ENCODE measurements around the gene PDCL3. TPM values are rescaled to one million over a fixed set of nuclear protein-coding genes. Genes with fewer than 3 reads are reported as not detected.

PDCL3 gene
- total and polyA plus RNA-seq, 2 donors (not counting 1 experiment from before 2014, with no cell fraction given), result 5.6 to 24.1 TPM

- Mint-ChIP-seq H3K4me3 (no peak overlapping the region), H3K27ac (no peak overlapping the region), H3K4me1 (peaks cover 9% of the 10 kb centered on the region), H3K9me3 (ENCODE audit: insufficient read depth) (no peaks in the 10 kb centered on the region), H3K27me3 (peaks cover 12% of the 10 kb centered on the region)
- Histone ChIP-seq H3K4me2 (replicated peaks; ENCODE audit: low read depth, low read length, poor library complexity, severe bottlenecking) (no peak overlapping the region), H3K9ac (ENCODE audit: low read length) (no peak overlapping the region), H4K20me1 (ENCODE audit: control insufficient read depth, insufficient read depth, low read length, poor library complexity, severe bottlenecking) (no peaks in the 10 kb centered on the region), H3K9me3 (ENCODE audit: control extremely low read depth in 1 of 3, control insufficient read depth in 2 of 3, insufficient read depth in 1 of 3, low read length in 2 of 3) (no peaks in the 10 kb centered on the region), H2AFZ (ENCODE audit: insufficient read depth, low read depth, low read length, poor library complexity, severe bottlenecking) (no peak overlapping the region), H3K79me2 (ENCODE audit: control insufficient read depth, insufficient read depth, low read length) (no peaks in the 10 kb centered on the region), H3K36me3 (replicated peaks in 1 of 2; ENCODE audit: control extremely low read depth in 1 of 2, control insufficient read depth in 1 of 2, extremely low read depth in 1 of 2, insufficient read depth in 2 of 2, low read length in 1 of 2) (no peaks in the 10 kb centered on the region), H3K4me3 (ENCODE audit: control extremely low read depth in 1 of 5, extremely low read depth in 1 of 5, insufficient read depth in 1 of 5, low read depth in 2 of 5, low read length in 4 of 5) (no peak overlapping the region), H3K4me1 (ENCODE audit: control insufficient read depth in 2 of 2, insufficient read depth in 2 of 2, low read length in 2 of 2) (peaks cover 0 to 5% of the 10 kb centered on the region in 2 donors), H3K27ac (ENCODE audit: low read length in 2 of 2) (no peak overlapping the region), H3K27me3 (replicated peaks in 1 of 4; ENCODE audit: control extremely low read depth in 1 of 4, control insufficient read depth in 3 of 4, insufficient read depth in 4 of 4, low read length in 3 of 4) (no peaks in the 10 kb centered on the region)
- POLR2A ChIA-PET, result no interaction called here
- intact Hi-C loops (cut with micrococcal nuclease), result no loop called here
- ATAC-seq (ENCODE audit: low read depth) (no peak), DNase-seq (no peak)
- TF ChIP-seq CTCF (IDR thresholded peaks at IDR 0.05), result no peak
- TF ChIP-seq EZH2 (IDR thresholded peaks at IDR 0.05; ENCODE audit: borderline replicate concordance, insufficient read depth, low read depth, low read length, poor library complexity, severe bottlenecking), result no peak
- 98% methylated on average over 5 of the region's 7 CpGs for WGBS (ENCODE audit: insufficient coverage)
- CTCF ChIA-PET, result interaction anchor here (0.7 to 1.5 kb wide), 2 partner anchors 10 to 15 kb away, joined by 3 to 8 read pairs; no protein-coding TSS in a partner anchor
These were observed 40.6 kb downstream of the PDCL3 start for GRCh38 chr2:100603414-100603813.

- 91% methylated on average over 6 of the region's 10 CpGs for WGBS (ENCODE audit: insufficient coverage)
- H3K4me2 ChIP-seq (replicated peaks; ENCODE audit: low read depth, low read length, poor library complexity, severe bottlenecking), result no peak overlapping the region
- no peak overlapping the region for H3K4me3 Mint-ChIP-seq
These were observed 41.3 kb downstream of the PDCL3 start for GRCh38 chr2:100603948-100604633.

More at GRCh38 chr2:100603948-100604633, 41.3 kb downstream of the PDCL3 start:
- Histone ChIP-seq H3K9ac (ENCODE audit: low read length) (no peak overlapping the region), H3K4me1 (ENCODE audit: control insufficient read depth in 2 of 2, insufficient read depth in 2 of 2, low read length in 2 of 2) (peaks cover 0 to 5% of the 10 kb centered on the region in 2 donors), H4K20me1 (ENCODE audit: control insufficient read depth, insufficient read depth, low read length, poor library complexity, severe bottlenecking) (no peaks in the 10 kb centered on the region), H2AFZ (ENCODE audit: insufficient read depth, low read depth, low read length, poor library complexity, severe bottlenecking) (no peak overlapping the region), H3K27ac (ENCODE audit: low read length in 2 of 2) (no peak overlapping the region), H3K9me3 (ENCODE audit: control extremely low read depth in 1 of 3, control insufficient read depth in 2 of 3, insufficient read depth in 1 of 3, low read length in 2 of 3) (no peaks in the 10 kb centered on the region), H3K4me3 (ENCODE audit: control extremely low read depth in 1 of 5, extremely low read depth in 1 of 5, insufficient read depth in 1 of 5, low read depth in 2 of 5, low read length in 4 of 5) (no peak overlapping the region), H3K79me2 (ENCODE audit: control insufficient read depth, insufficient read depth, low read length) (no peaks in the 10 kb centered on the region), H3K36me3 (replicated peaks in 1 of 2; ENCODE audit: control extremely low read depth in 1 of 2, control insufficient read depth in 1 of 2, extremely low read depth in 1 of 2, insufficient read depth in 2 of 2, low read length in 1 of 2) (no peaks in the 10 kb centered on the region), H3K27me3 (replicated peaks in 1 of 4; ENCODE audit: control extremely low read depth in 1 of 4, control insufficient read depth in 3 of 4, insufficient read depth in 4 of 4, low read length in 3 of 4) (no peaks in the 10 kb centered on the region)
- intact Hi-C loops (cut with micrococcal nuclease), result no loop called here
- TF ChIP-seq CTCF (IDR thresholded peaks at IDR 0.05), result no peak
- ATAC-seq (ENCODE audit: low read depth) (no peak), DNase-seq (no peak)
- Mint-ChIP-seq H3K27me3 (peaks cover 14% of the 10 kb centered on the region), H3K27ac (no peak overlapping the region), H3K9me3 (ENCODE audit: insufficient read depth) (no peaks in the 10 kb centered on the region), H3K4me1 (peaks cover 9% of the 10 kb centered on the region)
- ChIA-PET POLR2A (no interaction called here), CTCF (interaction anchor here (0.7 to 3.5 kb wide), 5 partner anchors 10 to 383 kb away, joined by 3 to 15 read pairs (median 4); no protein-coding TSS in a partner anchor)

Measured in B cell (primary cell).